Mesenteric fat pad (tissue), 1 donor: ENCODE results near the gene PLD2. TPM values are rescaled to one million over a fixed set of nuclear protein-coding genes. Genes with fewer than 3 reads are reported as not detected.

Experiments used
- DNase-seq: peaks from one replicate; pipeline ENCODE4 v3.0.0-alpha.2; 2020; ENCODE audit warnings: low spot score
- long read RNA-seq: library from polyadenylated mRNA; unstranded; transcript quantifications from one replicate; pipeline ENCODE4 v2.0.0, GENCODE V29; 2020
- total RNA-seq: library from RNA; stranded (reverse); fragmentation: NEBNext Ultra II Directional; extraction: Animal tissue kit (Norgen Biotek cat#: 25700); gene quantifications from one replicate; pipeline ENCODE4 v1.2.1, GENCODE V29; 2021
- donor health status: DM: yes; HTN: yes; CAD: no.

PLD2 gene
- 22.8 TPM for total RNA-seq
- long read RNA-seq, transcript PLD2-201 (25 exons, 3,503 nt): major isoform, 7 of 23 reads
- long read RNA-seq, partial matches to known transcripts: 5 of 23 reads
- long read RNA-seq, other reads (novel, unspliced or antisense): 7 of 23 reads

GRCh38 chr17:4806777-4807604 is at the start of gene PLD2:
Gene PLD2, plus strand, starts transcription at chr17:4807152. Its CDS starts 621 bp downstream, at chr17:4807773.
- no peak for DNase-seq

DNA sequence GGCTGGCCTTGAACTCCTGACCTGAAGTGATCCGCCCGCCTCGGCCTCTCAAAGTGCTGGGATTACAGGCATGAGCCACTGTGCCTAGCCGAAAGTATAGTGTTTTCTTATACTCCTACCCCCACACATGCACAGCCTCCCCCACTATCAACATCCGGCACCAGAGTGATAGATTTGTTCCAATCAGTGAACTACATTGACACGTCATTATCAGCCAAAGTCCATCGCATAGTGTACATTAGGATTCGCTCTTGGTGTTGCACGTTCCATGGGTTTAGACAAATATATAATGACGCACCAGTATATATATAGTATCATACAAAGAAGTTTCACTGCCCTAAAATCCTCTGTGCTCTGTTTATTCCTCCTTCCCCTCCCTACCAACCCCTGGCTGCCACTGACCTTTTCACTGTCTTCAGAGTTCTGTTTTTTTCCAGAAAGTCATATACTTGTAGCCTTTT is 47.1 kb upstream of the PLD2 start:
- no peak for DNase-seq

DNA sequence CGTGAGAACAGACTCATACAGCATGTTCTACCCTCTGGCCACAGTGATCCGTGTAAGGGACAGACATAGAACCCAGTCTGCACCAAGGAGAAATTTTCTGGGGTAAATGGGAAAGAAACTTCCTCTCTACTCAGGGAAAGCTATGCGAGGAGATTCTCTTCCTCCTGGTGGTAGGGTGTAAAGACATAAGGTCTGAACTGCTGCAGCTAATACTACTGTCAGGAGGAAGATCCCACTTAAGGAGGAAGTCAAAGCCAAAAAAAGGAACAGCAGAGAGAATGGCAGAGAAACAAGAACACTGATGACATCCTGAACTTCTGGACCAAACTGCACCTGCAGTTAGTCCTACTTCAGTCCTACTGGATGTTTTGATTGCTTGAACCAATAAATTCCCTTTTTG is 42.4 kb upstream of the PLD2 start:
- no peak for DNase-seq

DNA sequence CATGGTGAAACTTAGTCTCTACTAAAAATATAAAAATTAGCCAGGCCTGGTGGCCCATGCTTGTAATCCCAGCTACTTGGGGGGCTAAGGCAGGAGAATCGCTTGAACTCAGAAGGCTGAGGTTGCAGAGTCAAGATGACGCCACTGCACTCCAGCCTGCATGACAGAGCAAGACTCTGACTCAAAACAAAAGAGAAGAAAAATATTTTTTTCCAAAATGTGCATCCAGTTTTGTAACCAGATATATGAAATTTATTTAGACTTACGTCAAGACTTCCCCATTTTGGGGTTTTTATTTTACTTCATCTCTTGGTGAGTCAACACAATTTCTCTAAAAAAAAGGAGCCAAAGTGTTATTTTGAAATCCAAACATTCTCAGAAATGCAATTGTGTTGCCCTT is 40.8 kb upstream of the PLD2 start:
- no peak for DNase-seq

DNA sequence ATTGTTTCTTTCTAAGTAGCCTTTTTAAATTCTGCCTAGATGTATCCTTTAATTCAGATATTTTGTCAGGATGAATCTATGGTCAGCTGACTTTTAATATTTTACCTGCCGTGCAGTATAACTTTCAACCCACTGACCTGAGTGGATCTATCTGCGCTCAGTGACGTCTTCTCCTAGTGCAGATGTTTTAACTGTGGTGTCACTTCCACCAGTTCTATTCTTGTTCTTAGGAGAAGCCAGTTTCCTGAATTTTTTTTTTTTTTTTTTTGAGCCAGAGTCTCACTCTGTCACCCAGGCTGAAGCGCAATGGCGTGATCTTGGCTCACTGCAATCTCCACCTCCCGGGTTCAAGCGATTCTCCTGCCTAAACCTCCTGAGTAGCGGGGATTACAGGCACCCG is 40.2 kb upstream of the PLD2 start:
- DNase-seq: no peak

DNA sequence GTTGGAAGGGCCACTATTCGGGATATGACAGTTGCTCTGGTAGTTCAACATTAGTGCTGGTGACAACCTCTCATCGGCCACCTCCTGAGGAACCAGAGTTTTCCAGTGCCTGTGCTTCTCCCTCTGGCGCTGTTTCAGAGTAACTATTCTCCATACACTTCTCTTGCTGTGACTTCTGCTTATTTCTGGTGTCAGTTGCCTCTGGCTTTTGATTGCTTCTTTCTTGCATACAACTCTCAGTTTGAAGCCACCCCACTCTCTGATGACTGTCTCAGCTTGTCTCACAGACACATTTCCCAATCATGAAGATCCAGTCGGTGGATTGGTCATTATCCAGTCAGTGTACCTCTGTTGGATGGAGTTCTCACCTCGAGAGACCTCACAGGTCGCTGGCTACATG is 38.7 kb upstream of the PLD2 start:
- no peak for DNase-seq

GRCh38 chr17:4769628-4770027 is 37.3 kb upstream of the PLD2 start:
- DNase-seq: no peak

DNA sequence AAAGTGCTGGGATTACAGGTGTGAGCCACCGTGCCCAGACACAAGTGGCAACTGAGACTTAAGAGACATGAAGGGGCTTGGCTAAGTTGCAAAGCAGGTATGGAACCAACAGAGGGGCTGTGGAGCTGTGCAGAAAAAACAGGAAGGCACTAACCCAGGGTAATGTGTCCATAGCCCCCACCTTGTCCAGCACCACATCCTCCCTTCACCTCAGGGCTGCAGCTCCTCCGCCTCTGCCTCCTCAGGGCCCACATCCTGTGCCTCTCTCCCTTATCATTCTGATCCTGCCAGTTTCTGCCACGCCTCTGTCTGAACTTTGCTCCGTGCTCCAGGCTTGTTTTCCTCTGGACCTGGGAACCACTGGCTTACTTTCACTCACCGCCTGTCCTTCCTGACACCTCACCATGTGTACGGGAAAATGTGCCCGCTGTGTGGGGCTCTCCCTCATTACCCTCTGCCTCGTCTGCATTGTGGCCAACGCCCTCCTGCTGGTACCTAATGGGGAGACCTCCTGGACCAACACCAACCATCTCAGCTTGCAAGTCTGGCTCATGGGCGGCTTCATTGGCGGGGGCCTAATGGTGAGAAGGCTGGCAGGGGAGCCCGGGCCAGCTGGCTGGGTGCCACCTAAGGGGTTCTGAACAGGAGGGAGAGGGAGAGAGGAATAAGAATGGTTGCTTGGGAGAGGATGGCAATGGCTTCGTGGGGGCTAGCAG is 35.3 kb upstream of the PLD2 start, which contains the start of gene TM4SF5:
Gene TM4SF5 (plus strand): TSS at position 368 of the 716 bp plus-strand sequence. CDS start 37 bp downstream, at position 405.
- DNase-seq: no peak

DNA sequence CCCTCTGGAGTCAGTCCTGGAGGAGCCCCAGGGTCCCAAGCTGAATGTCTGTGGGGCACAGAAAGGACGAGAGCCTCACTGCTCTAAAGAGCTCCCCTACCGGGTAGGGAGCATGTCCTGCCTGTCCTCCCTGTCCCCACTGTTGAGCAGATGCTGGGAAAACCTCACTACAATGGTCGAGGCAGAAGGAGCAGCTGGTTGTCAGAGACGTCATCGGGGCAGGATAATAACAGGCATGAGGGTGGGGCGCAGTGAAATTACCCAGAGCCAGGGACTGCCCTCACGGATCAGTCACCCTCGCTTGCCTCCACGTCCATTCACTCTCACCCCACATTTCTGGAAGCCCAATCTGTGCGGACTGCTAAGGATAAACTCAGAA is 34.7 kb upstream of the PLD2 start:
- no peak for DNase-seq

- no peak for DNase-seq
Observed at GRCh38 chr17:4777969-4778760, 28.8 kb upstream of the PLD2 start.

DNA sequence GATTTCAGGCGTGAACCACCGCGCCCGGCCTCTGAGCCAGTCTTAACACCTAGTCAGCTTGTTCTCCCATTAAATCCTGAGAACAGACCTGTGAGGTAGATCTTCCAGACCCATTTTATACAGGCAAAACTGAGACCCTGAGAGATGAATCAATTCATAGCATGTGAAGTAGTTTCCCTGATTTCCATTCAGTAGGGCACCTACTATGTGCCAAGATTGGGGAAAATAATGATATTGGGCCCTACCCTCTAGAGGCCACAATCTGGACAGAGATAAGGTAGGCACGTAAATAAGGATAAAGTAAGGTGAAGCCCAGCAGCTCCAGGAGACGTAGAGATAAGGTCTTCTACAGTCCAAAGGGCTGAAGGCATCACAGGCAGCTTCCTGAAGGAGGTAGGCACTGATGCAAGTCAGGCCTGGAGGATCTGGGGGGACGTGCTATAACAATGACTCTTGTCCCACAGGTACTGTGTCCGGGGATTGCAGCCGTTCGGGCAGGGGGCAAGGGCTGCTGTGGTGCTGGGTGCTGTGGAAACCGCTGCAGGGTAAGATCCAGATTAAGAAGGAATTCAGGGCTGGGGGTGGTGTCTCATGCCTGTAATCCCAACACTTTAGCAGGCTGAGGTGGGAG is 26.5 kb upstream of the PLD2 start:
- DNase-seq: no peak

GRCh38 chr17:4782652-4783051 is 24.3 kb upstream of the PLD2 start:
- DNase-seq: no peak

DNA sequence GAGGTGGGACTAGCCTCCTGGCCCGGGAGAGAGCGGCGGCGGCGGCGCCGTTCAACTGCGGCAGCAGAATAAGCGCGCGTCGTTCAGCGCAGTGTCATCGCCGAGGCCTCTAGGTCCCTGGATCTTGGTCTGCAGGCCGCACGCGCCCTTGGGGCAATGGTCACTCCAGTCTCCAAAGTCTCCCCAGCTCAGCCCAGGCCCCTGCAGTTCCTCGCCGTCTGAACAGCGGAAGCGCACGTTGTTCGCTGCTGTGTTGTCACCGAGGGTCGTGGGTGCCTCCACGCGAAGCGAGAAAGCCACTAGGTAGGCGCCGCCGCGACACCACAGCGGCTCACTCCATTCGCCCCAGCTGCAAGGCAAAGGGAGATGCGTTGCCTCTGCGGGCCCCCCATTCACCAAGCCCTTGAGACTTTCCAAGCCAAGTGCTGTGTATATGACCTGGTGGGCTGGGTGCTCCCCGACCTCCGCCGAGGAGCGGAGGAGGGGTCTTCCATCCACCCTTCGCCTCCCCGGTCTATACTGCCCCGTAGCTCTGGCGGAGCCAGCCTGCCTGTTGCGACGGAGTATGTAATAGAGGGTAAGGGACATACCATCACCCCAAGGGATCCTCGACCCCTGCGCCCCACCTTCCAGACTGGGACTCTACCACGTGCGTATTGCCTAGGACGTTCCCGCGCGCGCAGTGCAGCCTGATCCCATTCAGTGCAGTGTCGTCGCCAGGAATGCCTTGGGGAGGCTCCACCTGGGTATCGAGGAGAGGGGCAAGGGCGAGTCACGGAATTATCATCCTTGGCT is 21.4 kb upstream of the PLD2 start:
- no peak for DNase-seq

DNA sequence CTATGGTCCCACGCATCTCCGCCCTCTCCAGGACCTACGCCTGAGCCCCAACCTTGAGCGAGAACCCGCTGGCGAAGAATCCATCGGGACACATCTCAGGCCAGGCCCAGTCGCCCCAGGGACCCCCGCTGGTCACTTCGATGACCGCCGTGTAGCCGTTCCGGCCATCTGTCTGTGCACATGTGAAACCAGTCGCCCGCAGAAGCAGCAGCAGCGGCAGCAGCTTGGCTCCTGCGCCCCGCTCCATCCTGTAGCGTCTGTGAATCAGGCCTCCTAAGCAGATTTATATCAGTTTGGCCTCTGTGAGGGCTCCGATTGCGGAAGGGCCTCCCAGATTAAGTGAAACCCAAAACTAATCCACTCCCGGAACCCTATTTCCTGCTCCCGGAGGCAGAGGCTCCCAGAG is 20.8 kb upstream of the PLD2 start, which contains the start of gene VMO1:
Gene VMO1 (minus strand): TSS at position 259 of the 406 bp plus-strand sequence. CDS start 12 bp downstream, at position 247.
- no peak for DNase-seq

GRCh38 chr17:4786516-4786915 is 20.4 kb upstream of the PLD2 start:
- no peak for DNase-seq

- DNase-seq: no peak
Observed at GRCh38 chr17:4788159-4788806, 18.7 kb upstream of the PLD2 start.

GRCh38 chr17:4788807-4789700 is 17.9 kb upstream of the PLD2 start, which contains the start of gene GLTPD2:
Gene GLTPD2, plus strand, starts transcription at chr17:4788964. Its CDS starts 48 bp downstream, at chr17:4789012.
- DNase-seq: no peak

DNA sequence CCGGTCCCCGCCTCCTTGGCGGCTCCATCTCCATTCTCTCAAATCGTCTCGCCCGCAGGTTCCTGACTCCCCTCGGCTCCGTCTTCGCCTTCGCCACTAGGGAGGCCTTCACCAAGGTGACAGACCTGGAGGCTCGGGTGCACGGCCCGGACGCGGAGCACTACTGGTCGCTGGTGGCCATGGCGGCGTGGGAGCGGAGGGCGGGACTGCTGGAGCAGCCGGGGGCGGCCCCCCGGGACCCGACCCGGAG is 17.3 kb upstream of the PLD2 start:
- DNase-seq: no peak
